DMS114 treated with DMSO at 0.1 percent for 48 hours (cell line): ENCODE results near the gene SYCP2L.
"Not testable (repeated sequence)": the region's sequence is repeated elsewhere in the genome, so short reads cannot be mapped to it uniquely, and the experiment has no call there.

Experiments
- DNase-seq: peaks from one replicate; lab custom pipeline; 2025; ENCODE audit not compliant: unreplicated experiment; lab: John Stamatoyannopoulos, UW

Gene SYCP2L

GRCh38 chr6:10954590-10955010, 67.7 kb downstream of the SYCP2L start:
- DNase-seq = peak; percentile 14

GRCh38 chr6:10956776-10957175, 69.9 kb downstream of the SYCP2L start:
- no peak for DNase-seq

GRCh38 chr6:10957414-10957886, 70.6 kb downstream of the SYCP2L start:
- no peak for DNase-seq

GRCh38 chr6:10960171-10960570, 73.3 kb downstream of the SYCP2L start:
- DNase-seq = no peak

GRCh38 chr6:10961837-10962236, 75.0 kb downstream of the SYCP2L start:
- DNase-seq = no peak

GRCh38 chr6:10962673-10963072, 75.8 kb downstream of the SYCP2L start:
- no peak for DNase-seq

GRCh38 chr6:10963113-10963512, 76.3 kb downstream of the SYCP2L start:
- DNase-seq = no peak

- DNase-seq = no peak
These were observed 77.8 kb downstream of the SYCP2L start for GRCh38 chr6:10964684-10965083.

- no peak for DNase-seq
These were observed 81.9 kb downstream of the SYCP2L start for GRCh38 chr6:10968776-10969175.

GRCh38 chr6:10970731-10971130, 83.9 kb downstream of the SYCP2L start:
- no peak for DNase-seq

- no peak for DNase-seq
These were observed 85.3 kb downstream of the SYCP2L start for GRCh38 chr6:10972196-10972595.

- no peak for DNase-seq
These were observed 89.7 kb downstream of the SYCP2L start for GRCh38 chr6:10976571-10976970.

- DNase-seq = no peak
These were observed 90.5 kb downstream of the SYCP2L start for GRCh38 chr6:10977231-10977968.

GRCh38 chr6:10979603-10980002, 92.8 kb downstream of the SYCP2L start:
- DNase-seq = no peak

GRCh38 chr6:10981409-10981808, 94.6 kb downstream of the SYCP2L start:
- no peak for DNase-seq

GRCh38 chr6:10984959-10985358, 98.1 kb downstream of the SYCP2L start:
- not testable (repeated sequence) for DNase-seq

GRCh38 chr6:10989587-10989986, 102.7 kb downstream of the SYCP2L start:
- no peak for DNase-seq

GRCh38 chr6:10991115-10991514, 104.3 kb downstream of the SYCP2L start:
- no peak for DNase-seq

GRCh38 chr6:10993896-10994295, 107.0 kb downstream of the SYCP2L start:
- no peak for DNase-seq

GRCh38 chr6:10995114-10995707, 108.4 kb downstream of the SYCP2L start:
- DNase-seq = no peak

- DNase-seq = no peak
These were observed 113.1 kb downstream of the SYCP2L start for GRCh38 chr6:10999994-11000393.

- DNase-seq = no peak
These were observed 115.3 kb downstream of the SYCP2L start for GRCh38 chr6:11002176-11002575.

- DNase-seq = not testable (repeated sequence)
These were observed 116.4 kb downstream of the SYCP2L start for GRCh38 chr6:11003297-11003696.
